GM23338 (cell line): ENCODE data around the gene SRGAP1.

Experiments
- CREB1 ChIP-seq: fragments of 250-450 bp; sonication (Bioruptor Pico); IDR thresholded peaks from 2 replicates; pipeline ENCODE4 v1.5.0; 2020; ENCODE audit warnings: low read depth, mild to moderate bottlenecking, moderate library complexity
- EZH2 ChIP-seq: fragments of 200-600 bp; sonication (generic); IDR thresholded peaks from one replicate; pipeline ENCODE4 v1.8.0; 2017; ENCODE audit warnings: antibody characterized with exemption, mild to moderate bottlenecking, low read depth; ENCODE audit not compliant: unreplicated experiment
- JUNB ChIP-seq: IDR thresholded peaks from one replicate; pipeline ENCODE4 v1.6.1; 2016; ENCODE audit warnings: antibody characterized with exemption; ENCODE audit not compliant: unreplicated experiment
- NANOG ChIP-seq: IDR thresholded peaks from 2 replicates; pipeline ENCODE4 v1.6.1; 2016; ENCODE audit warnings: antibody characterized with exemption, borderline replicate concordance
- POLR2AphosphoS5 ChIP-seq: IDR thresholded peaks from 2 replicates; pipeline ENCODE4 v1.6.1; 2016; ENCODE audit warnings: antibody characterized with exemption, low read depth
- TF ChIP-seq, protein P1 (sequence below), 2 experiments: fragments of 200-600 bp in 1 of 2; sonication (generic) in 1 of 2; conservative IDR thresholded peaks; 2 replicates each; pipeline versions ENCODE4 v1.5.1 to v1.6.1; 2016 to 2017; ENCODE audit warnings: antibody characterized with exemption in 2 of 2, low read depth in 2 of 2, mild to moderate bottlenecking in 2 of 2, moderate library complexity in 1 of 2
- TF ChIP-seq, protein P2 (sequence below): fragments of 250-450 bp; sonication (Bioruptor Pico); IDR thresholded peaks from 2 replicates; pipeline ENCODE4 v1.5.0; 2020; ENCODE audit warnings: mild to moderate bottlenecking, moderate library complexity
- TF ChIP-seq, protein P3 (sequence below): IDR thresholded peaks from 2 replicates; pipeline ENCODE4 v1.6.1; 2016; ENCODE audit warnings: antibody characterized with exemption

DNA sequence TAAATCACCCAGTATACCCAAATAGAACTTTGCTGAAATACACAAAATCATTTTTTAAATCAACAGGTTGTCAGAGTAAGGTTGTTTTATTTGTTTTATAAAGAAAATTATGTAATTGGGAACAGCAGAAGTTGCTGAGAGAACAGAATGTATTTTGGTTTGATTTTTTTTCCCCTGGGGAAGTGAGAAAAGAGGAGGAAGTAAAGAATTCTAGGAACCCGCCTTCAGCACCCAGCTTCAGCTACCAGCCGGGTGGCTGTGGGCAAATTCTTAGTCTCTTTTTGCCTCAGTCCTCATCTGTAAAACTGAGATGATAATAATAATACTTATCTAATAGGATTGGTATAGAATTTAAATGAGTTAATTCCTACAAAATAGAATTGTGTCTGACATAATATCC is 119.4 kb downstream of the SRGAP1 start:
- TF ChIP-seq, protein P1, sequence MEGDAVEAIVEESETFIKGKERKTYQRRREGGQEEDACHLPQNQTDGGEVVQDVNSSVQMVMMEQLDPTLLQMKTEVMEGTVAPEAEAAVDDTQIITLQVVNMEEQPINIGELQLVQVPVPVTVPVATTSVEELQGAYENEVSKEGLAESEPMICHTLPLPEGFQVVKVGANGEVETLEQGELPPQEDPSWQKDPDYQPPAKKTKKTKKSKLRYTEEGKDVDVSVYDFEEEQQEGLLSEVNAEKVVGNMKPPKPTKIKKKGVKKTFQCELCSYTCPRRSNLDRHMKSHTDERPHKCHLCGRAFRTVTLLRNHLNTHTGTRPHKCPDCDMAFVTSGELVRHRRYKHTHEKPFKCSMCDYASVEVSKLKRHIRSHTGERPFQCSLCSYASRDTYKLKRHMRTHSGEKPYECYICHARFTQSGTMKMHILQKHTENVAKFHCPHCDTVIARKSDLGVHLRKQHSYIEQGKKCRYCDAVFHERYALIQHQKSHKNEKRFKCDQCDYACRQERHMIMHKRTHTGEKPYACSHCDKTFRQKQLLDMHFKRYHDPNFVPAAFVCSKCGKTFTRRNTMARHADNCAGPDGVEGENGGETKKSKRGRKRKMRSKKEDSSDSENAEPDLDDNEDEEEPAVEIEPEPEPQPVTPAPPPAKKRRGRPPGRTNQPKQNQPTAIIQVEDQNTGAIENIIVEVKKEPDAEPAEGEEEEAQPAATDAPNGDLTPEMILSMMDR (conservative IDR thresholded peaks at IDR 0.05; ENCODE audit: low read depth in 2 of 2), result no peak
- TF ChIP-seq EZH2 (no peak), POLR2AphosphoS5 (no peak), NANOG (no peak), JUNB (no peak), CREB1 (no peak)
- TF ChIP-seq, protein P2, sequence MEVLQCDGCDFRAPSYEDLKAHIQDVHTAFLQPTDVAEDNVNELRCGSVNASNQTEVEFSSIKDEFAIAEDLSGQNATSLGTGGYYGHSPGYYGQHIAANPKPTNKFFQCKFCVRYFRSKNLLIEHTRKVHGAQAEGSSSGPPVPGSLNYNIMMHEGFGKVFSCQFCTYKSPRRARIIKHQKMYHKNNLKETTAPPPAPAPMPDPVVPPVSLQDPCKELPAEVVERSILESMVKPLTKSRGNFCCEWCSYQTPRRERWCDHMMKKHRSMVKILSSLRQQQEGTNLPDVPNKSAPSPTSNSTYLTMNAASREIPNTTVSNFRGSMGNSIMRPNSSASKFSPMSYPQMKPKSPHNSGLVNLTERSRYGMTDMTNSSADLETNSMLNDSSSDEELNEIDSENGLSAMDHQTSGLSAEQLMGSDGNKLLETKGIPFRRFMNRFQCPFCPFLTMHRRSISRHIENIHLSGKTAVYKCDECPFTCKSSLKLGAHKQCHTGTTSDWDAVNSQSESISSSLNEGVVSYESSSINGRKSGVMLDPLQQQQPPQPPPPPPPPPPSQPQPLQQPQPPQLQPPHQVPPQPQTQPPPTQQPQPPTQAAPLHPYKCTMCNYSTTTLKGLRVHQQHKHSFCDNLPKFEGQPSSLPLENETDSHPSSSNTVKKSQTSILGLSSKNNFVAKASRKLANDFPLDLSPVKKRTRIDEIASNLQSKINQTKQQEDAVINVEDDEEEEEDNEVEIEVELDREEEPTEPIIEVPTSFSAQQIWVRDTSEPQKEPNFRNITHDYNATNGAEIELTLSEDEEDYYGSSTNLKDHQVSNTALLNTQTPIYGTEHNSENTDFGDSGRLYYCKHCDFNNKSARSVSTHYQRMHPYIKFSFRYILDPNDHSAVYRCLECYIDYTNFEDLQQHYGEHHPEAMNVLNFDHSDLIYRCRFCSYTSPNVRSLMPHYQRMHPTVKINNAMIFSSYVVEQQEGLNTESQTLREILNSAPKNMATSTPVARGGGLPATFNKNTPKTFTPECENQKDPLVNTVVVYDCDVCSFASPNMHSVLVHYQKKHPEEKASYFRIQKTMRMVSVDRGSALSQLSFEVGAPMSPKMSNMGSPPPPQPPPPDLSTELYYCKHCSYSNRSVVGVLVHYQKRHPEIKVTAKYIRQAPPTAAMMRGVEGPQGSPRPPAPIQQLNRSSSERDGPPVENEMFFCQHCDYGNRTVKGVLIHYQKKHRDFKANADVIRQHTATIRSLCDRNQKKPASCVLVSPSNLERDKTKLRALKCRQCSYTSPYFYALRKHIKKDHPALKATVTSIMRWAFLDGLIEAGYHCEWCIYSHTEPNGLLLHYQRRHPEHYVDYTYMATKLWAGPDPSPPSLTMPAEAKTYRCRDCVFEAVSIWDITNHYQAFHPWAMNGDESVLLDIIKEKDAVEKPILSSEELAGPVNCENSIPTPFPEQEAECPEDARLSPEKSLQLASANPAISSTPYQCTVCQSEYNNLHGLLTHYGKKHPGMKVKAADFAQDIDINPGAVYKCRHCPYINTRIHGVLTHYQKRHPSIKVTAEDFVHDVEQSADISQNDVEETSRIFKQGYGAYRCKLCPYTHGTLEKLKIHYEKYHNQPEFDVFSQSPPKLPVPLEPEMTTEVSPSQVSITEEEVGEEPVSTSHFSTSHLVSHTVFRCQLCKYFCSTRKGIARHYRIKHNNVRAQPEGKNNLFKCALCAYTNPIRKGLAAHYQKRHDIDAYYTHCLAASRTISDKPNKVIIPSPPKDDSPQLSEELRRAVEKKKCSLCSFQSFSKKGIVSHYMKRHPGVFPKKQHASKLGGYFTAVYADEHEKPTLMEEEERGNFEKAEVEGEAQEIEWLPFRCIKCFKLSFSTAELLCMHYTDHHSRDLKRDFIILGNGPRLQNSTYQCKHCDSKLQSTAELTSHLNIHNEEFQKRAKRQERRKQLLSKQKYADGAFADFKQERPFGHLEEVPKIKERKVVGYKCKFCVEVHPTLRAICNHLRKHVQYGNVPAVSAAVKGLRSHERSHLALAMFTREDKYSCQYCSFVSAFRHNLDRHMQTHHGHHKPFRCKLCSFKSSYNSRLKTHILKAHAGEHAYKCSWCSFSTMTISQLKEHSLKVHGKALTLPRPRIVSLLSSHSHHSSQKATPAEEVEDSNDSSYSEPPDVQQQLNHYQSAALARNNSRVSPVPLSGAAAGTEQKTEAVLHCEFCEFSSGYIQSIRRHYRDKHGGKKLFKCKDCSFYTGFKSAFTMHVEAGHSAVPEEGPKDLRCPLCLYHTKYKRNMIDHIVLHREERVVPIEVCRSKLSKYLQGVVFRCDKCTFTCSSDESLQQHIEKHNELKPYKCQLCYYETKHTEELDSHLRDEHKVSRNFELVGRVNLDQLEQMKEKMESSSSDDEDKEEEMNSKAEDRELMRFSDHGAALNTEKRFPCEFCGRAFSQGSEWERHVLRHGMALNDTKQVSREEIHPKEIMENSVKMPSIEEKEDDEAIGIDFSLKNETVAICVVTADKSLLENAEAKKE (CRISPR knock-in tag), result no peak
- TF ChIP-seq, protein P3, sequence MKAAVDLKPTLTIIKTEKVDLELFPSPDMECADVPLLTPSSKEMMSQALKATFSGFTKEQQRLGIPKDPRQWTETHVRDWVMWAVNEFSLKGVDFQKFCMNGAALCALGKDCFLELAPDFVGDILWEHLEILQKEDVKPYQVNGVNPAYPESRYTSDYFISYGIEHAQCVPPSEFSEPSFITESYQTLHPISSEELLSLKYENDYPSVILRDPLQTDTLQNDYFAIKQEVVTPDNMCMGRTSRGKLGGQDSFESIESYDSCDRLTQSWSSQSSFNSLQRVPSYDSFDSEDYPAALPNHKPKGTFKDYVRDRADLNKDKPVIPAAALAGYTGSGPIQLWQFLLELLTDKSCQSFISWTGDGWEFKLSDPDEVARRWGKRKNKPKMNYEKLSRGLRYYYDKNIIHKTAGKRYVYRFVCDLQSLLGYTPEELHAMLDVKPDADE, result no peak
